ENCODE measurements around the gene VANGL1.

GRCh38 chr1:115701090-115701489 is 59.3 kb downstream of the VANGL1 start:
- TF ChIP-seq USF2 (IDR thresholded peaks at IDR 0.05; ENCODE audit: low read depth, low read length) (no peak), RFX5 (IDR thresholded peaks at IDR 0.05; ENCODE audit: low read depth, low read length) (no peak), CTCF (conservative IDR thresholded peaks at IDR 0.05; ENCODE audit: low read depth, low read length) (no peak), CHD1 (IDR thresholded peaks at IDR 0.05; ENCODE audit: low read depth, low read length) (no peak), MAZ (IDR thresholded peaks at IDR 0.05; ENCODE audit: borderline replicate concordance, low read depth, low read length) (no peak), MAFK (IDR thresholded peaks at IDR 0.05; ENCODE audit: low read depth, low read length) (no peak), CEBPB (IDR thresholded peaks at IDR 0.05; ENCODE audit: low read depth, low read length) (no peak), POLR2A (IDR thresholded peaks at IDR 0.05; ENCODE audit: low read depth, low read length) (no peak)
